Transverse colon (tissue), 3 donors: ENCODE data around the gene RFC2.
A peak's percentile ranks its signal among the peaks of the same experiment; 100 is the strongest.

ENCODE experiments used
- POLR2A ChIP-seq: fragments of 450-650 bp; IDR thresholded peaks from one replicate; pipeline ENCODE4 v1.6.1; 2016; ENCODE audit warnings: antibody characterized with exemption, mild to moderate bottlenecking, moderate library complexity
- TF ChIP-seq, protein P1 (sequence below), 5 experiments: fragments of 200-600 bp in 3 of 5; fragments of 450-650 bp in 2 of 5; sonication (generic) in 3 of 5; IDR thresholded peaks; 1 replicate in 2 of 5; 2 replicates in 3 of 5; pipeline ENCODE4 v1.5.1; 2016 to 2017; ENCODE audit warnings: antibody characterized with exemption in 5 of 5, inconsistent platforms in 3 of 5, mild to moderate bottlenecking in 2 of 5, moderate library complexity in 1 of 5

DNA sequence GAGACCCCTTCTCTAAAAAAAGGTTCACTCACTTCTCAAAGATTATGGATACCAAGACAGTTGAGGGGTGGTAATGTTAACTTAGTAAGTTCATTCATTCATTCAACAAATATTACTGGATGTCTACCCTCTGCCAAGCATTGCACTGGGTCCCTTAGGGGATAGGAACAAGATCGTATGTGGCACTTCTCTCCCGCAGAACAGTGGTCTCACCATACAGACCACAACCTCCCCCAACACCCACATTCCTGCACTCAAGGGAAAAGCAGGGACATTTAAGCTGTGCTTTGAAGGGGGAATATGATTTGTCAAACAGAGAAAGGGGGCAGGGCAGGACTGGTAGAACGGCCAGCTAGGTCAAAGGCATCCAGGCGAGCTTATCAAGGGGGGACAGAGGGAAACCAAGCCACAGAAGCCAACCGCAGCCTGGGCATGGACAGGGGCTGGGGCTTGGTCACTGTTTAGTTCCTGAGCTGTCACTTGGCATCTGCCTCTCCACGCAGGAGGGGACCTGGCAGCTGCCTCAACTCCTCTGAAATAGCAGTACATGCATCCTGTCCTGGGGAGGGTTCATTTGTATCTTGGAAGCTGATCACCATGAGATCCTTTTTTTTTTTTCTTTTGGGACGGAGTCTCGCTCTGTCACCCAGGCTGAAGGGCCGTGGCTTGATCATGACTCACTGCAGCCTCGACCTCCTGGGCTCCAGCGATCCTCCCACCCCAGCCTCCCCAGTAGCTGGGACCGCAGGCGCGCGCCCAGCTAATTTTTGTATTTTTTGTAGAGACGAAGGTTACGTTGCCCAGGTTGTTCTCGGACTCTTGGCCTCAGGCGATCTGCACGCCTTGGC, 34.1 kb upstream of the RFC2 start:
- TF ChIP-seq, protein P1, sequence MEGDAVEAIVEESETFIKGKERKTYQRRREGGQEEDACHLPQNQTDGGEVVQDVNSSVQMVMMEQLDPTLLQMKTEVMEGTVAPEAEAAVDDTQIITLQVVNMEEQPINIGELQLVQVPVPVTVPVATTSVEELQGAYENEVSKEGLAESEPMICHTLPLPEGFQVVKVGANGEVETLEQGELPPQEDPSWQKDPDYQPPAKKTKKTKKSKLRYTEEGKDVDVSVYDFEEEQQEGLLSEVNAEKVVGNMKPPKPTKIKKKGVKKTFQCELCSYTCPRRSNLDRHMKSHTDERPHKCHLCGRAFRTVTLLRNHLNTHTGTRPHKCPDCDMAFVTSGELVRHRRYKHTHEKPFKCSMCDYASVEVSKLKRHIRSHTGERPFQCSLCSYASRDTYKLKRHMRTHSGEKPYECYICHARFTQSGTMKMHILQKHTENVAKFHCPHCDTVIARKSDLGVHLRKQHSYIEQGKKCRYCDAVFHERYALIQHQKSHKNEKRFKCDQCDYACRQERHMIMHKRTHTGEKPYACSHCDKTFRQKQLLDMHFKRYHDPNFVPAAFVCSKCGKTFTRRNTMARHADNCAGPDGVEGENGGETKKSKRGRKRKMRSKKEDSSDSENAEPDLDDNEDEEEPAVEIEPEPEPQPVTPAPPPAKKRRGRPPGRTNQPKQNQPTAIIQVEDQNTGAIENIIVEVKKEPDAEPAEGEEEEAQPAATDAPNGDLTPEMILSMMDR (IDR thresholded peaks at IDR 0.05), result no peak
- TF ChIP-seq POLR2A, result peak; percentile 12
